22Rv1 (cell line): Measurements from ENCODE around the gene DISC1.

Experiments
- CTCF ChIP-seq: fragments of 450-650 bp; IDR thresholded peaks from 2 replicates; pipeline ENCODE4 v1.5.1; 2017; ENCODE audit warnings: mild to moderate bottlenecking
- ZFX ChIP-seq: fragments of 450-650 bp; IDR thresholded peaks from 2 replicates; pipeline ENCODE4 v1.6.1; 2017; ENCODE audit warnings: antibody characterized with exemption, borderline replicate concordance

- no peak for TF ChIP-seq CTCF
- TF ChIP-seq ZFX: no peak
Observed at GRCh38 chr1:231634323-231635013, 7.9 kb downstream of the DISC1 start.
